Activated T-helper 1 cell treated with Interleukin-2 at 50 U/mL for 16 hours (primary cell): ENCODE results near the gene ZDHHC4.
"Not testable (repeated sequence)": the region's sequence is repeated elsewhere in the genome, so short reads cannot be mapped to it uniquely, and the experiment has no call there.

Experiments used
- DNase-seq: peaks from one replicate; pipeline ENCODE4 v3.0.0-alpha.2; 2020; ENCODE audit warnings: low read depth

Gene ZDHHC4

DNA sequence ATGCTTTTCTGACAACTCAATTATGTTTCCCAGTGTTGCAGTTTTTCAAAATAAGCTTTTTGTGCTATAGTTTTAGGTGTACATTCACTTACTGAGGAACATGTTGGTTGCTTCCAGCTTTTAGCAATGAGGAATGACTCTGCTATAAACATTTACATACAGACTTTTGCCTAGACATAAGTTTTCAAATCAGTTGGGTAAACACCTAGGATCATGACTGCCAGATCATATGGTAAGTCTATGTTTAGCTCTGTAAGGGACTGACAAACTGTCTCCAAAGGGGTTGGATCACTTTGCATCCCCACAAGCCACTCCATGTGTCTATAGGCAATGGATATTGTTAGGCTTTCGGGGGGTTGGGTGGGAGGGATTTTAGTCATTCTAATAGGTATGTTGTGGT, 15.1 kb upstream of the ZDHHC4 start:
- DNase-seq, result no peak

DNA sequence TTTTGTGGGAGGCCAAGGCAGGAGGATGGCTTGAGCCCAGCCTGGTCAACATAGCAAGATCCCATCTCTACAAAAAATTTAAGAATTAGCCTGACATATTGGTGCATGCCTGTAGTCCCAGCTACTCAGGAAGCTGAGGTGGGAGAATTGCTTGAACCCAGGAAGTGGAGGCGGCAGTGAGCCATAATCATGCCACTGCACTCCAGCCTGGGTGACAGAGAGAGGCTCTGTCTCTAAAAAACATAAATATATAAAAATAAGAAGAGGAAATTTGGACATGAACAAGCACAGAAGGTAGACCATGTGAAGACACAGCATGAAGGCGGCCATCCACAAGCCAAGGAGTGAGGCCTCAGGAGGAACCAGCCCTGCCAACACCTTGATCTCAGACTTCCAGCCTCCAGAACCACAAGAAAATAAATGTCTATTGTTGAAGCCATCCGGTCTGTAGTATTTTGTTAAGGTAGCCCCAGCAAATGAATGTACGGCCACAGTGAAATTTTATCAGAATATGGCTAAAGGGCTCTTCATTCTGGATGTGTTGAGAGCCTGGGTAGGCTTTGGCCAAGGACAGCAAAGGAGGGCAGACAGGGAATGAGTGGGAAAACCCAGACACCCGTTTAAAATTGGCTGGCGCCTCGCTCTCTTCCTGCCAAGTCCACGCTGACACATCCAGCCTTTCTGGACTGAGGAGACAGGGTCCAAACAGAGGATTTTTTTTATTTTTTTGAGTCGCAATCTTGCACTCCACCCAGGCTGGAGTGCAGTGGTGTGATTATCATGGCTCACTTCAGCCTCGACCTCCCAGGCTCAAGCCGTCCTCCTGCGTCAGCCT, 13.1 kb upstream of the ZDHHC4 start:
- no peak for DNase-seq

DNA sequence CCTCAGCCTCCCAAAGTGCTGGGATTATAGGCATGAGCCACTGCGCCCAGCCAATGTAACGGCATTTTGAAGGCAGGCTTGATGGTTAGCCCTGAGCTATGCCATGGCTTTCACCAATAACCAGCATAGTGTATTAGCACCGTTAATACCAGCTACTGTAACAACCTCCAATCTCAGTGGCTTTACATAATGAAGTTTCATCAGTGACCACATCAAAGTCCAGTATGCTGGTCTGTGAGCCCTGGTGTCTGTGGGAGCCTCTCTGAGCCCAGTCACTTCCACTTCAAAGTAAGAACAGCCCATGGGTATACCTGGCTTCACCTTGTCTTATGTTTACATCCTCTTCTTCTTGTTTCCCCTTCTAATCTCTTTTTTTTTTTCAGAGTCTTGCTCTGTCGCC, 11.6 kb upstream of the ZDHHC4 start:
- no peak for DNase-seq

DNA sequence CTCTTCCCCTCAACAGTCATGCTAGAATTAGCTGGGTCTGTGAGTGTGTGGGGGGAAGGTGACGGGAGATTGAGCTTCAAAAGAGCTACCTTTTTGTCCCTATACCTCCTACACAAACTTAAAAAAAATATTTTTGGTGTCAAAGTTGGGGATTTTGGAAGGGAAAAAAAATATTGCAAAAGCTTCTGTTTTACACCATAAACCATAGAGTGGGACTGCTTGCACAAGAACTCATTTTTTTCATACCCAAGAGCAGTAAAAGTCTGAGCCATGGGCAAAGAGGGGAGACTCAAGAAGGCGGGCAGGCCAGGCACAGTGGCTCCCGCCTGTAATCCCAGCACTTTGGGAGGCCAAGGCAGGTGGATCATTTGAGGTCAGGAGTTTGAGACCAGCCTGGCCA, 9.4 kb upstream of the ZDHHC4 start:
- no peak for DNase-seq

DNA sequence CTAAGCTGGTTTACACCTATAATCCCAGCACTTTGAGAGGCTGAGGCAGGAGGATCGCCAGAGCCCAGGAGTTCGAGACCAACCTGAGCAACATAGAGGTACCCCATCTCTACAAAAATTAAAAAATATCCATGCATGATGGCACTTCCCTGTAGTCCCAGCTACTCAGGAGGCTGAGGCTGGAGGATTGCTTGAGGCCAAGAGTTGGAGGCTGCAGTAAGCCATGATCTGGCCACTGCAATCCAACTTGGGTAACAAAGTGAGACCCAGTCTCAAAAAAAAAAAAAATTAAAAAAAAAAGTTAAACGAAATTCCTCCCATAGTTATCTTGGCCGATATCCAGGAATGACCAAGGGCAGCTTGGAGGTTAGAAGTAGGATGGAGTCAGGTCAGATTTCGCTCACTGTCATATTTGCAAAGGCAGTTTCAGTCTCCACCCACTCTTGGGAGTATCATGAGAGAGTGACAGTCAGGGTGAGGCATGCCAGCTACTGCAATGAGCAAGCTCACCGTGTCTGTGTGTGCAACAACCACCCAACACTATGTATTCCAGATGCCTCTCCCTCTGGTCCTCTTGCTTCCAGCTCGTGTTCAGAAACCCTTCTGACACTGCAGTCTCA, 6.0 kb upstream of the ZDHHC4 start:
- no peak for DNase-seq

DNA sequence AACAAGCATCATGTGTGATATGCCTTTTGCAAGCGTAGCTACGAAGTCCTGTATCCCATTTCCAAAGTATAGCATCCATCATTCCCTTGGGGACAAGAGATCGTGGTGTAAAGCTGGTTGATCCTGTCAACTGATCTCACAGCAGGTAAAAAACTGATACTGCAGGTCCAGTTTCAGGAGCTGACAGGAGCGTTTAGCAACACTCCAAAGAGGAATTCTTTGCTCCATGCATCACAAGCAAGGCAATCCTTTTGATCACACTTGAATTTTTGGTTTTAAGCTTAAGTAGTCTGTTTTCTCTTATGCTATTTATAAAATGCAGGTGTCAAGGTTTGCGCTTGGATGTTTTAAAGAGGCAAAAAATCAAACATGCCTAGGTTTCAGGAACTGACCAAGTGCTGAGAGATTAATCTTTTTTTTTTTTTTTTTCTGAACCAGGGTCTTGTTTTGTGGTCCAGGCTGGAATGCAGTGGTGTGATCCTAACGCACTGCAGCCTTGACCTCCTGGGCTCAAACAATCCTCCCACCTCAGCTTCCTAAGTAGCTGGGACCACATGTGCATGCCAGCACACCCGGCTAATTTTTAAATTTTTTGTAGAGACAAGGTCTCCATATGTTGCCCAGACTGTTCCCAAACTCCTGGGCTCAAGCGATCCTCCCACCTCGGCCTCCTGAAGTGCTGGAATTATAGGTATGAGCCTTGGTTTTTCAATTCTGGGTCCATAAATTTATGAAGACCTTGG, 1.8 kb upstream of the ZDHHC4 start:
- DNase-seq, result no peak

DNA sequence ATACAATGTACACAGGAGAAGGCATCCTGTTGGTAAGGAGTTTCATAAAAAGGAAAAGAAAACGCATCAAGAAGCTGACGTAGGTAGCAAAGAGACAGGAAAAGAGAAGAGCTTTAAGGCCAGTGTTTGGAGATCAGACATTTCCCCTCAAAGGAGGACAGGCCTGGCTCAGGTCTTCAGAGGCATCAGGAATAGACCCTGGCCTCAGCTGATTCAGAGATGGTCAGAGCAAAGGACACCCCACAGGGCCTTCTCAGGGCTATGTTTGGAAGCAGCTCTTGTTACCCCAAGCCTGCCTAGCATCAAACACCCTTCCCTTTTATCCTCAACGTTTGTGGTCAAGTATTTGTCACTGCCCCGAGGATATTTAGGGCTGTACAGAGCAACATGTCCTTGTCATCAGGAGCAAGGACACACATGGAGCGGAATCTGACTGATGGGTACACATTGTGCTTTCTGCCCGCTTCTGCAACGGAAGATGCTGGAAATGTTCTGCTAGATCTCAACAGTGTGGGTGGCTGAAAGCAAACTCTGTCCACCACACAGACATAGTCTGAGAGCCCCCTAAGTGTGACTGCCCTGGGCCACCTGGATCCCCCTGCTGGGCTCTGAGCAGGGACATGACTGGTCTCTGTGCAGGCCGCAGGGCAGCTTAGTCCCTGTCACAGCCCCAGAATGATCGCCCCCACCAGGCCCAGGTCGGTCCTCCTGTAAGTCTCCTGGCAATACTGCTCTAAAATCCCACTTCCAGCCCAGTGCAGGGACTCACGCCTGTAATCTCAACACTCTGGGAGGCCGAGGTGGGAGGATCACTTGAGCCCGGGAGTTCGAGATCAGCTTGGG, 1.0 kb upstream of the ZDHHC4 start:
- DNase-seq, result no peak

DNA sequence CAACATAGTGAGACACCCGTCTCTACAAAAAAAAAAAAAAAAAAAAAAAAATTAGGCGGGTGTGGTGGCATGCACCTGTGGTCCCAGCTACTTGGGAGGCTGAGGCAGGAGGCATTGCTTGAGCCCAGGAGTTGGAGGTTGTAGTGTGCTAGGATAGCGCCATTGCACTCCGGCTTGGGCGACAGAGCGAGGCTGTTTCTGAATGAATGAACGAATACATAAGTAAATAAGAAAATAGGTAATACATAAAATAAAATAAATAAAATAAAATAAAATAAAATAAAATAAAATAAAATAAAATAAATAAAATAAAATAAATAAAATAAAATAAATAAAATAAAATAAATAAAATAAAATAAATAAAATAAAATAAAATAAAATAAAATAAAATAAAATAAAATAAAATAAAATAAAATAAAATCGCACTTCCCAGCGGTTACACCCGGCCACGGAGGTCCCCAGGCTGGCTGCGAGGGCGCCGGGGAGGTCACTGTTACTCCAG, 336 bp upstream of the ZDHHC4 start:
- DNase-seq, result not testable (repeated sequence)

DNA sequence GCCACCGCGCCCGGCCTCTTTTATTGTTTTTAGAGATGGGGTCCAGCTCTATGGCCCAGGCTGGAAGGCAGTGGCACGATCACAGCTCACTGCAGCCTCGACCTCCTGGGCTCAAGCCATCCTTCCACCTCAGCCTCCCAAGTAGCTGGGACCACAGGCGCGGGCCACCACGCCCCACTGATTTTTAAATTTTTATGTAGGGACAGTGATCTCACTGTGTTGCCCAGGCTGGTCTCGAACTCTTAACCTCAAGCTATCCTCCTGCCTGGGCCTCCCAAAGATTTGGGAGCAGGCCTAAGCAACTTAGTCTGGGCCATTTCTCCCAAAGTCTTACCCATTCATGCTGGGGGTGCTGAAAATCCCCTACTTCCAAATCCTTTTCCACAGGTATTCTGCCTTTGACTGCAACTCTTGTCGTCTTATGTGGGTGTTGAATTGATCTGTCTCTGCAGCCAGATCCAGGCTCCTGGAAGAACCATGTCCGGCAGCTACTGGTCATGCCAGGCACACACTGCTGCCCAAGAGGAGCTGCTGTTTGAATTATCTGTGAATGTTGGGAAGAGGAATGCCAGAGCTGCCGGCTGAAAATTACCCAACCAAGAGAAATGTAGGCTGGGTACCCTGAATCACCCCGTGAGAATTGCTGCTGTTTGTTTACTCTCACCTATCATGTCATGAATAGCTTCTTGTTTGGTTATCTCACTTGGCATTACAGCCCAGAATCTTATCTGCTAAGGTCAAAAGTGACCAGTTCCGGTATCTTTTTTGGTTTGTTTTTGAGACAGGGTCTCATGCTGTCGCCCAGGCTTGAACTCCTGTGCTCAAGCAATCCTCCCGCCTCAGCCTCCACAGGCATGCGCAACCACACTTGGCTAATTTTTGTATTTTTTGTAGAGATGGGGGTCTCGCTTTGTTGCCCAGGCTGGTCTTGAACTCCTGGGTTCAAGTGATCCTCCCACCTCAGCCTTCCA, 1.1 kb downstream of the ZDHHC4 start:
- no peak for DNase-seq

DNA sequence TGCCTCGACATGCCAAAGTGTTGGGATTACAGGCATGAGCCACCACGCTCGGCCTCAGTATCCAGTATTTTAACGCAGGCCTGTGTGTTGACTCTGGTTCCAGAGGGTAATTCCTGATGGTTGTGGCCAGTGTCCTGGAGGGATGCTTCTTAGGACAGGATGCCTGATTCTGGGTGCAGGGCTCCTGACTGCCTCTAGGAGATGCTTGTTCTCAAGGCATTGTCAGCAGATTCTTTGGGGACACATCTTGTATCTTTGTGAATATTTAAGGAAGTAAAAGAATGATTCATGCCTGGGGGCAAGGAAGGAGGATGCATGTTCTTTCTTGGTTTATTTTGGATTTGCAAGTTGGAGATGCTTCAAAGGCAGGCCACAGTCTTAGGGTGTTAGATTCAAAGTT, 2.2 kb downstream of the ZDHHC4 start:
- no peak for DNase-seq

DNA sequence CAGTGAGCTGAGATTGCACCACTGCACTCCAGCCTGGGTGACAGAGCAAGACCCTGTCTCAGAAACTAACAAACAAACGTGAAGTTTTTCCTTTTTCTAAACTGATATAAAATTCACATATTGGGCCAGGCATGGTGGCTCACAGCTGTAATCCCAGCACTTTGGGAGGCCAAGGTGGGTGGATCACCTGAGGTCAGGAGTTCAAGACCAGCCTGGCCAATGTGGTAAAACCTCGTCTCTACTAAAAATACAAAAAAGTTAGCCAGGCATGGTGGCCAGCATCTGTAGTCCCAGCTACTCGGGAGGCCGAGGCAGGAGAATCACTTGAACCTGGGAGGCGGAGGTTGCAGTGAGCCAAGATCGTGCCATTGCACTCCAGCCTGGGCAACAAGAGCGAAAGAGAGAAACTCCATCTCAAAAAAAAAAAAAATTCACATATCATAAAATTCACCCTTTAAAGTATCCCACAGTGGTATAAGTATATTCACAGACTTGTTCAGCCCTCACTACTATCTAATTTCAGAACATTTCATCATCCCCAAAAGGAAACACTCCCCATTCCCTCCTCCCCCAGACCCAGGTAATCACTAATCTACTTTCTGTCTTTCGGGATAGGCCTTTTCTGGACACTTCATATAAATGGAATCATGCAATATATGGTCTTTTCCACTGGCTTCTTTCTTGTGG, 8.6 kb downstream of the ZDHHC4 start:
- not testable (repeated sequence) for DNase-seq

DNA sequence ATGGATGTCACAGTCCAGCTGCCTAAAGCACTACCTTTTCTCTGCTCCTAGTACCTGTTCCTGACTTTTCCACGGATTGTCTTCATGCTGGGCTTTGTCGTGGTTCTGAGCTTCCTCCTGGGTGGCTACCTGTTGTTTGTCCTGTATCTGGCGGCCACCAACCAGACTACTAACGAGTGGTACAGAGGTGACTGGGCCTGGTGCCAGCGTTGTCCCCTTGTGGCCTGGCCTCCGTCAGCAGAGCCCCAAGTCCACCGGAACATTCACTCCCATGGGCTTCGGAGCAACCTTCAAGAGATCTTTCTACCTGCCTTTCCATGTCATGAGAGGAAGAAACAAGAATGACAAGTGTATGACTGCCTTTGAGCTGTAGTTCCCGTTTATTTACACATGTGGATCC, 11.3 kb downstream of the ZDHHC4 start:
- DNase-seq, result no peak

DNA sequence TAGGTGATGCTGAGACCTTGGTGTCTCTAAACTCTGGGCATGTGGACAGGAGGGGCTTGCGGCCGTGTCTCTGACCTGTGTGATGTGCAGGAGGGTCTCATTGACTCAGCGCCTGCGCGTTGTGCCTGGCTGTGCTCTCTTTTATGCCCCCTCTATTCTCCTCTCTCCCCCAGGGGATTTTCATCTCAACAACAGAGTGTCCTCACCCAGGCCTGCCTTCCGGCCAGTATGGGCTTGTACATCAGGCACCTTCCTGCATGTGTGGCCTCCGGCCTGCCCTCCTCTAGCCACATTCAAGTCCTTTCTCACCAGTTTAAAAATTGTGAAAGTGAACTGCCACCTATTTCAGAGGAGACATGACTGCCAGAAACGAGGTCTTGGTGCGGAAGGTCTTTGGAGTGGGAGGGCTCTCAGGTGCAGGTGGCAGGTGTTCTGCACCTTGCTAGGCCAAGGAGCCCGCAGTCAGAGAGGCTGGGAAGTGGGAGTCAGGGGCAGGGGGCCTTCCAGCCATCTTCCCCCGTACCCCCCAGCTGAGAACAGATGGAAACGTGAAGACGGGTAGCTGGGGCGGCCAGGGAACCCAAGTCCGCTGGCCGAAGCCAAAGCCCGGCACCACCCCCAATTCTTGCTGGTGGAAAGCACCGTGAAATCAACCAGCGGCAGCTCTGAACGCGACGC, 12.0 kb downstream of the ZDHHC4 start:
- DNase-seq, result no peak

DNA sequence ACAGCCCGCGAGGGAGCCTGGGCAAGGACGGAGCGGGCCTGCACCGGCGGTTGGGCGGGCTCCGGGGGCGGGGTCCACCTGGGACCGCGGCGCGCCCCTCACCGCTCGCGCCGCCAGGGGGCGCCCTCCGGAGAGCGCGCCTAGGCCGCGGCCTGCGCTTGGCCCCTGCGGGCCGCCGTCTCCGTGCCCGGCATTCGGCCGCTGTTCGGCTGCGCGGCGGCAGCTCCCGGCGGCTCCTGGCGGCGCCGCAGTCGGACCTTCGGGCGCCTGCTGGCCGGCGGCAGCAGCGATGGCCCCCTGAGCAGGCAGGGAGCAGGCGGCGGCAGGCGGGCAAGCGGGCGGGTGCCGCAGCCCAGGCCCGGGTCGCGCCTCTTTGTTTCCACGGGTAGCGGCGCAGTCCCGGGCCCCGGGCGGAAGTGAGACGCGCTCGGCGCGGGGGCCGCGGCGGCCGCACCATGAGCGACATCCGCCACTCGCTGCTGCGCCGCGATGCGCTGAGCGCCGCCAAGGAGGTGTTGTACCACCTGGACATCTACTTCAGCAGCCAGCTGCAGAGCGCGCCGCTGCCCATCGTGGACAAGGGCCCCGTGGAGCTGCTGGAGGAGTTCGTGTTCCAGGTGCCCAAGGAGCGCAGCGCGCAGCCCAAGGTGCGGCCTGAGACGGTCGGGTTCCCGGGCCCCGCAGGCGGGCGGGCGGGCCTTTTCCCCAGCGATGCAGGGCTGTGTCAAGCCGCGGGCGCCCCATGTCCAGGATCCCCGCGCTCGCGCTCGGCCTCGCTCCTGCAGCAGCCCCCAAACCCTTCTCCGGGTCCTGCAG, 12.8 kb downstream of the ZDHHC4 start, which contains the start of gene INTS15:
TSS of gene INTS15 (plus strand) at position 193 of the 816 bp plus-strand sequence. CDS start at position 456, 263 bp downstream.
- peak; percentile 78 for DNase-seq

DNA sequence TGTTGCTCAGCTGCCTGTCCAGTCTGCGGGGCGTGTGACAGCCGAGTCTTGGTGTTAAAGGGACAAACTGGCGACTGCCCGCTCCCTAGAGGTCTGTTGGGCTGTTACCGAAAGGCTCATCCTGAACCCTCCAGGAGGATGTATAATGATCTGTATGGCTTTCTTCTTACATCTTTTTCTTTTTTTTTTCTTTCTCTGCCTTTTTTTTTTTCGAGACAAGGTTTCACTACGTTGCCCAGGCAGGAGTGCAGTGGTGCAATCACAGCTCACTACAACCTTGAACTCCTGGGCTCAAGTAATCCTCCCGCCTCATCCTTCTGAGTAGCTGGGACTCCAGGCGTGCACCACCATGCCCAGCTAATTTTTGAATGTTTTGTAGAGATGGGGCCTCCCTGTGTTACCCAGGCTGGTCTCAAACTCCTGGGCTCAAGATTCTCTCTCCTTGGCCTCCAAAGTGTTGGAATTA, 13.4 kb downstream of the ZDHHC4 start:
- DNase-seq, result no peak

DNA sequence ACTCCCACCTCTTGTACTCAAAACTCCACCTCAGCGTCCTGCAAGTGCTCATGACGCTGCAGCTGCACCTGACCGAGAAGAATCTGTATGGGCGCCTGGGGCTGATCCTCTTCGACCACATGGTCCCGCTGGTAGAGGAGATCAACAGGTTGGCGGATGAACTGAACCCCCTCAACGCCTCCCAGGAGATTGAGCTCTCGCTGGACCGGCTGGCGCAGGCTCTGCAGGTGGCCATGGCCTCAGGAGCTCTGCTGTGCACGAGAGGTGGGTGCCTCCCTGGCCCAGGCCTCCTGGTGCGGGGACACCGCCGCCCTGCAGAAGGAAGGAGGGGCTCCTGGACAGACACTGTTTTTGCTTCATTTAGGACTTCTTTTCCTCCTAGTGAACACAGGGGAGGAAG, 22.8 kb downstream of the ZDHHC4 start:
- DNase-seq, result no peak

DNA sequence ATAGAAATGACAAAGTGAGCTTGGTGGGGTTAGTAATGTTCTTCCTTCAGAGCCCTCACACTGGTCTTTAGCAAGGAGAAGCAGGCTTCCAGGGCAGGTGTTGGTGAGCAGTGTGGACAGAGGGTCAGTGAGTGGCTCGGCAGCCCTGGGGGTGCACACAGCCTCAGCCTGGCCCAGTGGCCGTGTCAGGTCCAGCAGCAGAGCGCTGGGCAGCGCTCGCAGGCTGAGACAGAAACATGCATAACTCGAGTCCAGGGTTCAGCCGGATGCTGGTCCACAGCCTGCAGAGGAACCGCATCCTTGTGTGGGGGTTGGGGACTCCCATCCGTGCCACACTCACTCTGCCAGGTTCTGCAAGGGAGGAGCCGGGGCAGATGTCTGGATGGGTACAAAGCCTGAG, 27.2 kb downstream of the ZDHHC4 start:
- no peak for DNase-seq

DNA sequence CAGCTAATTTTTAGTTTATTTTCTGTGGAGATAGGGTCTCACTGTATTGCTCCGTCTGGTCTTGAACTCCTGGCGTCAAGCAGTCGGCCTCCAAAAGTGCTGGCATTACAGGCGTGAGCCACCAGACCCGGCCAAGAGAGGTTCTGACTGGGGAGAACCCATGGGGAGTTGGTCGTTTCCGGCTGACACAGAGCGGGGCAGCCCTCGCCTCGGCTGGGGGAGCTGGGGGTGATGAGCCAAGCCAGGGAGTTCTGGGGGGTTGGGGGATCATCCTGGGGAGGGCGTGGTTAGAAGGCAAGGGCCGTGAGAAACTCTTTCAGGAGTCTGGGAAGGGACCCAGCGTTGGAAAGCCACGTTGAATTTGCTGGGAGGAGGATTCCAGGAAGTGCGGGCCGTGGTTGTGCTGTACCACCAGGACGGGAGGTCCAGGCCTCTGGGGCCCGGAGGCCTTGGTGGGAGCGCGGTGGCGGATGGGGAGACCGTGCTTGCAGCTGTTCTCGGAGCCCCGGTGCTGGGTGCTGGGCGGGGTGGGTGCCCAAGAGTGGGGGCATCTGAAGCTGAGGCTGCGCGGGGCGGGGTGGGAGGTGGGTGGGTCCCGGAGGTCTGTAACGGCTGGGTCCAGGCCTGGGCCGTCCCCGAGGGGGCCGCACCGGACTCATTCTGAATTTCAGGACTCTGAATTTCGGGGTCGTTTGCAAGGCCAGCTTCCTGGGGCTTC, 29.8 kb downstream of the ZDHHC4 start:
- no peak for DNase-seq
